Endothelial cell of umbilical vein (primary cell): ENCODE measurements around the gene CORO7. TPM values are rescaled to one million over a fixed set of nuclear protein-coding genes. Genes with fewer than 3 reads are reported as not detected.

Experiments
- BruUV-seq: library from RNA; stranded (reverse); fragments of 400-500 nt; replicated peaks from 2 replicates; lab custom pipeline; 2021; lab: Mats Ljungman, UMichigan
- CTCF ChIA-PET: fragments of 300-600, 350-600 bp; sonication (Branson Sonifier 250); formaldehyde crosslinking; loops from one replicate; lab custom pipeline; 2021; ENCODE audit warnings: antibody characterized with exemption, inconsistent platforms; lab: Charles Lee
- POLR2A ChIA-PET: fragments of 300-600, 350-600 bp; sonication (Branson Sonifier 250); formaldehyde crosslinking; loops from one replicate; lab custom pipeline; 2021; ENCODE audit warnings: antibody characterized with exemption, inconsistent platforms; lab: Charles Lee
- DNase-seq: peaks from one replicate; pipeline ENCODE4 v3.0.0-alpha.2; 2011; ENCODE audit warnings: low read depth, low spot score
- FAIRE-seq: peaks from 2 replicates; lab custom pipeline; 2011; peaks lifted over from hg19 to GRCh38; lab: Jason Lieb, UNC
- H2AFZ ChIP-seq: 2 replicates; pipeline ENCODE4 v1.6.0; 2012; ENCODE audit warnings: low read depth, low read length, control low read depth, inconsistent platforms
- H3K27ac ChIP-seq: 2 replicates; pipeline ENCODE4 v1.5.1; 2011; ENCODE audit warnings: low read depth, mild to moderate bottlenecking, control low read depth, low read length, moderate library complexity; ENCODE audit not compliant: insufficient read depth
- H3K27me3 ChIP-seq, 2 experiments: 2 replicates each; pipeline versions ENCODE4 v1.6.0 to v1.6.1; 2011; ENCODE audit warnings: low read length in 2 of 2, mixed read lengths in 1 of 2; ENCODE audit not compliant: control insufficient read depth in 2 of 2, insufficient read depth in 2 of 2
- H3K36me3 ChIP-seq, 2 experiments: 2 replicates in 1 of 2; 3 replicates in 1 of 2; pipeline ENCODE4 v1.5.1; 2011; ENCODE audit warnings: low read length in 2 of 2, mild to moderate bottlenecking in 1 of 2, moderate library complexity in 1 of 2; ENCODE audit not compliant: control insufficient read depth in 2 of 2, insufficient read depth in 2 of 2; ENCODE audit errors: extremely low read depth in 1 of 2
- H3K4me1 ChIP-seq: 3 replicates; pipeline ENCODE4 v1.5.1; 2011; ENCODE audit warnings: mild to moderate bottlenecking, low read length; ENCODE audit not compliant: control insufficient read depth, insufficient read depth; ENCODE audit errors: extremely low read depth
- H3K4me2 ChIP-seq: 2 replicates; pipeline ENCODE4 v1.6.1; 2011; ENCODE audit warnings: low read length, control low read depth, mixed read lengths; ENCODE audit not compliant: insufficient read depth
- H3K4me3 ChIP-seq, 3 experiments: fragments of 200-600 bp in 1 of 3; sonication (generic), shearing (Covaris generic) in 1 of 3; replicated peaks in 1 of 3; 2 replicates each; pipeline ENCODE4 v1.5.1; 2011 to 2016; ENCODE audit warnings: control low read depth in 3 of 3, low read length in 3 of 3, mild to moderate bottlenecking in 2 of 3, inconsistent platforms in 1 of 3, low read depth in 1 of 3, moderate library complexity in 1 of 3; ENCODE audit not compliant: insufficient read depth in 1 of 3
- H3K79me2 ChIP-seq: 2 replicates; pipeline ENCODE4 v1.6.0; 2012; ENCODE audit warnings: low read length, inconsistent platforms; ENCODE audit not compliant: control insufficient read depth, insufficient read depth
- H3K9ac ChIP-seq: replicated peaks from 2 replicates; pipeline ENCODE3; 2011; ENCODE audit warnings: low read length, control low read depth; ENCODE audit not compliant: insufficient read depth; ENCODE audit errors: extremely low read depth
- H3K9me1 ChIP-seq: replicated peaks from 3 replicates; pipeline ENCODE4 v1.6.0; 2011; ENCODE audit warnings: mild to moderate bottlenecking, low read length; ENCODE audit not compliant: control insufficient read depth, insufficient read depth; ENCODE audit errors: extremely low read depth
- H3K9me3 ChIP-seq: replicated peaks from 2 replicates; pipeline ENCODE4 v1.5.1; 2012; ENCODE audit warnings: low read length, inconsistent platforms; ENCODE audit not compliant: control insufficient read depth, insufficient read depth
- H4K20me1 ChIP-seq: replicated peaks from 2 replicates; pipeline ENCODE3; 2011; ENCODE audit warnings: mild to moderate bottlenecking, low read length; ENCODE audit not compliant: control insufficient read depth, insufficient read depth; ENCODE audit errors: extremely low read depth
- CTCF ChIP-seq, 2 donors: IDR thresholded peaks; 1 replicate in 1 of 2; 2 replicates in 1 of 2; pipeline ENCODE4 v1.5.1; 2011; ENCODE audit warnings: low read length in 2 of 2, mild to moderate bottlenecking in 2 of 2, moderate library complexity in 2 of 2, control low read depth in 1 of 2, inconsistent platforms in 1 of 2, low read depth in 1 of 2; ENCODE audit not compliant: insufficient read depth in 1 of 2; ENCODE audit errors: extremely low read depth in 1 of 2
- EZH2 ChIP-seq: IDR thresholded peaks from 2 replicates; pipeline ENCODE4 v1.6.1; 2012; ENCODE audit warnings: borderline replicate concordance, low read depth, mild to moderate bottlenecking, moderate library complexity, low read length, inconsistent platforms; ENCODE audit not compliant: severe bottlenecking
- FOS ChIP-seq: IDR thresholded peaks from 2 replicates; pipeline ENCODE4 v1.6.1; 2011; ENCODE audit warnings: mild to moderate bottlenecking, low read length, moderate library complexity, borderline replicate concordance; ENCODE audit not compliant: insufficient read depth
- GATA2 ChIP-seq: IDR thresholded peaks from 2 replicates; pipeline ENCODE4 v1.7.0; 2011; ENCODE audit warnings: low read depth, mild to moderate bottlenecking, moderate library complexity, mixed read lengths, low read length; ENCODE audit not compliant: insufficient read length, insufficient read depth
- JUN ChIP-seq: IDR thresholded peaks from 2 replicates; pipeline ENCODE4 v1.6.1; 2011; ENCODE audit warnings: borderline replicate concordance, low read depth; ENCODE audit not compliant: insufficient read length, insufficient read depth
- MAX ChIP-seq: IDR thresholded peaks from 2 replicates; pipeline ENCODE4 v1.6.1; 2011; ENCODE audit not compliant: insufficient read depth, insufficient read length
- MYC ChIP-seq: IDR thresholded peaks from one replicate; pipeline ENCODE4 v1.6.1; 2011; ENCODE audit warnings: mild to moderate bottlenecking, low read depth, low read length
- POLR2A ChIP-seq: IDR thresholded peaks from 2 replicates; pipeline ENCODE4 v1.6.1; 2012; ENCODE audit warnings: low read depth, mild to moderate bottlenecking, control low read depth, low read length
- POLR2AphosphoS5 ChIP-seq: IDR thresholded peaks from 2 replicates; pipeline ENCODE4 v1.6.1; 2012; ENCODE audit warnings: low read depth, mild to moderate bottlenecking, control low read depth, low read length, moderate library complexity; ENCODE audit not compliant: insufficient read depth
- dilution Hi-C: fragments of 300-500 bp; cut with MboI; formaldehyde crosslinking; loops from one replicate; pipeline ENCODE4 v1.15.0; 2019; ENCODE audit warnings: low sequenced_read_pairs; ENCODE audit not compliant: extremely low pct_ligation_motif_present
- intact Hi-C: fragments of 100-400 bp; cut with micrococcal nuclease; formaldehyde crosslinking; loops from one replicate; pipeline ENCODE4 v1.10.0; 2022
- polyA plus RNA-seq, 4 experiments: library from polyadenylated mRNA; depleted of rRNA in 3 of 4; stranded (reverse) in 3 of 4; unstranded in 1 of 4; fragments of >200 nt; gene quantifications; 2 replicates each; pipeline versions ENCODE4 v1.2.1 to v1.2.3, GENCODE V29; 2011 to 2012; ENCODE audit warnings: missing spikeins in 1 of 4
- total RNA-seq: library from RNA; stranded (reverse); gene quantifications from 2 replicates; pipeline ENCODE4 v1.2.3, GENCODE V29; 2021

The CORO7 gene
- total and polyA plus RNA-seq, 2 donors (not counting 3 experiments of a cell fraction or from before 2014, with no cell fraction given), result 42.5 to 72.3 TPM

- no peak overlapping the region for H3K27ac ChIP-seq
- no peak overlapping the region for H3K4me2 ChIP-seq
- ChIA-PET POLR2A (interaction anchor here (1.2 kb wide), 1 partner anchor 13 kb away, joined by 3 read pairs; no protein-coding TSS in a partner anchor), CTCF (interaction anchor here (1.1 to 4.2 kb wide), 5 partner anchors 29 to 85 kb away, joined by 3 to 29 read pairs (median 4); no protein-coding TSS in a partner anchor)
- H3K79me2 ChIP-seq, result peaks cover 12% of the 10 kb centered on the region
- no TSS peak for BruUV-seq
- no peak overlapping the region for H2AFZ ChIP-seq
- H3K9ac ChIP-seq, result no peak overlapping the region
- H4K20me1 ChIP-seq, result no peaks in the 10 kb centered on the region
- H3K9me1 ChIP-seq, result no peaks in the 10 kb centered on the region
- dilution Hi-C loops (no loop called here), intact Hi-C loops (no loop called here)
- H3K4me1 ChIP-seq, result no peaks in the 10 kb centered on the region
- FAIRE-seq, result no peak
- H3K27me3 ChIP-seq, result no peaks in the 10 kb centered on the region
- TF ChIP-seq GATA2, result no peak
- no peak for TF ChIP-seq JUN
- TF ChIP-seq POLR2AphosphoS5, result no peak
- TF ChIP-seq FOS, result no peak
- no peak for TF ChIP-seq MYC
- TF ChIP-seq MAX, result no peak
- no peak for TF ChIP-seq POLR2A
- no peak for TF ChIP-seq CTCF (IDR thresholded peaks at IDR 0.05; ENCODE audit: extremely low read depth in 1 of 2, insufficient read depth in 1 of 2, low read depth in 1 of 2, low read length in 2 of 2)
- TF ChIP-seq EZH2, result no peak
- H3K4me3 ChIP-seq, result no peak overlapping the region
- no peak for DNase-seq
- H3K36me3 ChIP-seq, result peaks cover 3 to 17% of the 10 kb centered on the region in 2 experiments
- H3K9me3 ChIP-seq, result no peaks in the 10 kb centered on the region
These were observed 77.6 kb downstream of the CORO7 start for GRCh38 chr16:4338712-4339299.
